Epithelial cell of esophagus (primary cell): ENCODE results near the gene HLA-DMA.
"Not testable (repeated sequence)": the region's sequence is repeated elsewhere in the genome, so short reads cannot be mapped to it uniquely, and the experiment has no call there.

Source experiments
- DNase-seq: peaks from one replicate; pipeline ENCODE4 v3.0.0; 2010; ENCODE audit warnings: low read depth
- H3K4me3 ChIP-seq: 2 replicates; pipeline ENCODE4 v1.5.1; 2011; ENCODE audit warnings: mild to moderate bottlenecking, low read length, control low read depth
- TF ChIP-seq, protein P1 (sequence below): IDR thresholded peaks from 2 replicates; pipeline ENCODE4 v1.5.1; 2011; ENCODE audit warnings: low read depth, mild to moderate bottlenecking, low read length, control low read depth, inconsistent platforms; ENCODE audit not compliant: insufficient read depth; ENCODE audit errors: missing control alignments

The HLA-DMA gene

DNA sequence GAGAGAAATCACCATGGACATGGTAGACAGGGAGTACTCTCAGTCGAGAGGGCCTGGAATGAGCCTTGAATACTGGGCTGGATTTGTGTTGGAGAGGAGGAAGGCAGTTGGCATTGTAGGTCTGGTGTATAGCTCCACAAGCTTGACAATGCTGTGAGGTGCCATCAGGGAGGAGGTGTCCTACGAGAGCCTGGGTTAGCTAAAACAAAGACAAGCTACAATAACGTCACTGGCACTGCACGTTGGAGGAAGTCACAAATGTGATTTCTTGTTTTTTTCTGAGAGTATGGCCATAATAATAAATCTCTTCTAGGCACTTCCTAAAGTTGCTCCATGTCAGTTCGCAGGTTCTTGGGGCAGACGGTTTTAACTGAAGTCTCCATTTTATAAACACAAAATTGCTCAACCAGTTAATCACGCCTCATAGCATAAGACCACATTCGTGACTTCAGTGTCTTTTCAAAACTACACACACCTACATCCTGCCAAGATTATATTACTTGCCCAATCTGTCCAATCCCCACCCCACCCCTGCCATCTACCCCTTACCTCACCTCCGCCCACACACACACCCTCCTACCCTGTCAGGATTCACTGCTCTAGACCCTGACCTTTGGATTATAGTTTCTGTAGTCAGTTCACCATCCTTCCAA, 7.7 kb downstream of the HLA-DMA start:
- TF ChIP-seq, protein P1, sequence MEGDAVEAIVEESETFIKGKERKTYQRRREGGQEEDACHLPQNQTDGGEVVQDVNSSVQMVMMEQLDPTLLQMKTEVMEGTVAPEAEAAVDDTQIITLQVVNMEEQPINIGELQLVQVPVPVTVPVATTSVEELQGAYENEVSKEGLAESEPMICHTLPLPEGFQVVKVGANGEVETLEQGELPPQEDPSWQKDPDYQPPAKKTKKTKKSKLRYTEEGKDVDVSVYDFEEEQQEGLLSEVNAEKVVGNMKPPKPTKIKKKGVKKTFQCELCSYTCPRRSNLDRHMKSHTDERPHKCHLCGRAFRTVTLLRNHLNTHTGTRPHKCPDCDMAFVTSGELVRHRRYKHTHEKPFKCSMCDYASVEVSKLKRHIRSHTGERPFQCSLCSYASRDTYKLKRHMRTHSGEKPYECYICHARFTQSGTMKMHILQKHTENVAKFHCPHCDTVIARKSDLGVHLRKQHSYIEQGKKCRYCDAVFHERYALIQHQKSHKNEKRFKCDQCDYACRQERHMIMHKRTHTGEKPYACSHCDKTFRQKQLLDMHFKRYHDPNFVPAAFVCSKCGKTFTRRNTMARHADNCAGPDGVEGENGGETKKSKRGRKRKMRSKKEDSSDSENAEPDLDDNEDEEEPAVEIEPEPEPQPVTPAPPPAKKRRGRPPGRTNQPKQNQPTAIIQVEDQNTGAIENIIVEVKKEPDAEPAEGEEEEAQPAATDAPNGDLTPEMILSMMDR = no peak
- no peak overlapping the region for H3K4me3 ChIP-seq
- DNase-seq = no peak

GRCh38 chr6:32943864-32944649, 8.8 kb downstream of the HLA-DMA start:
- TF ChIP-seq, protein P1 = no peak
- no peak overlapping the region for H3K4me3 ChIP-seq
- DNase-seq = no peak

DNA sequence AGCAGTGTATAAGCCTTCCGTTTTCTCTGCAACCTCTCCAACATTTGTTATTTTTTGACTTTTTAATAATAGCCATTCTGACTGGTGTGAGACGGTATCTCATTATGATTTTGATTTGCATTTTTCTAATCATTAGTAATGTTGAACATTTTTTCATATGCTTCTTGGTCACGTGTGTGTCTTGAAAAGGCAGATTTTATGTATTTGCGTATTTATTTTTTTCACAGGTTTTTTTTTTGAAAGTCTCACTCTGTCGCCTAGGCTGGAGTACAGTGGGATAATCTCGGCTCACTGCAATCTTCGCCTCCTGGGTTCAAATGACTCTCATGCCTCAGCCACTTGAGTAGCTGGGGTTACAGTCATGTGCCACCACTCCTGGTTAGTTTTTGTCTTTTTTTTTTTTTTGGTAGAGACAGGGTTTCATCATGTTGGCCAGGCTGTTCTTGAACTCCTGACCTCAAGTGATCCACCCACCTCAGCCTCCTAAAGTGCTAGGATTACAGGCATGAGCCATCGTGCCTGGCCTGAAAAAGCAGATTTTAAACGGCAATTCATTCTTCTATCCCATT, 10.3 kb downstream of the HLA-DMA start:
- DNase-seq, H3K4me3 ChIP-seq: not testable (repeated sequence)

DNA sequence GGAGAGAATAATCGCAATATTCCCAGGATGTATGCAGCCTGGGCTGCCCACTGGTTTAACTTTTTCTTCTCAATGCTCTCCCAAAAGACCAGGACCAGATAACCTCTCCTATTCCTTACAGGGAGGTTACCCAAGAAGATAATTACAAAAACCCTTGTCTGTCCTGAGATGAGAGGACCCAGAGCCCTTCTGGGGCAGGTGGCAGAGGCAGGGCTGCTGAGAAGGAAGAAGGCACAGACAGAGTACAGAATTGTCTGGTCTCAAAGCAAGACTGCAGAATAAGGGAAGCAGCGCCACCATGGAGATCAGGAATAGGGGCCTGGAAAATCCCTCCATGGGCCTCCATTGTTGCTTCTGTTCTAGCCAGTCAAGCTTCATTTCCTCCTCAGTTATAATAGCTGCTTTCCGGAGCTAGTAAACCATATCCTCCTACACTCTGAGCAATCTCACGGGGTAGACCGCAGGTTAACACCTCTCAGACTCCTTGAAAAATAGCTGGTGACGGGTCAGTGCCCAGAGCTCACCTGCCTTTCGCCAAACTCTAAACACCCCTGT, 11.6 kb downstream of the HLA-DMA start:
- H3K4me3 ChIP-seq = no peak overlapping the region

DNA sequence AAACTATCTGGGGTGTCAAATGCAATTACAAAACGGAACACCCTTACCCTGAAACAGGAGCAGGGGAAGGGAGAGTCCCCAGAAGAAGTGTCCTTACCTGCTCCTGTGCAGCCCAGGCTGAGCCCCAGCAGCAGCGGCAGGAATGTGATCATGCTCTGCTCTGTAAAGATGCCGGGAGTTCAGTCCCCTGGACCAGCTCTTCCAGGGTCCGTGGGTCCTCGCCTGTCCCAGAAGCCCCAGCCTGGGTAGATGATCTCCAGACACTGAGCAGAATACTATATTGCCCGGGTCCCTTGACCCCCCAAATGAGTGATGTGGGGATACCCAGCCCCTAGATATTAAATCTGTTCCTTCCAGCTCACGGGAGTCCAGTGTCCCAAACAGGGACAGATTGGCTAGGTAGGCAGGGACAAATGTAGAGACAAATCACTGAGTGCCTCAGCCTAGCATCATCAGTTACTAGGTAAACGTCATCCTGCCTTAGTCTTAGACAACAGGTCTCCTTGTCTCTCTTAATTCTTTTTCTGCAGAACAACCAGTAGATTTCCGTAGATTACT, 12.2 kb downstream of the HLA-DMA start, which contains the start of gene HLA-DMB:
Gene HLA-DMB (minus strand): TSS at position 373 of the 558 bp plus-strand sequence. CDS start 221 bp downstream, at position 152.
- no peak within 1 kb of the TSS for H3K4me3 ChIP-seq

More for the DNA sequence above, 11.6 kb downstream of the HLA-DMA start:
- DNase-seq = no peak
- TF ChIP-seq, protein P1 = no peak

GRCh38 chr6:32938494-32938893, 14.4 kb downstream of the HLA-DMA start:
- DNase-seq = no peak
- H3K4me3 ChIP-seq = no peak overlapping the region
- TF ChIP-seq, protein P1 = no peak

More for the DNA sequence above, 12.2 kb downstream of the HLA-DMA start, which contains the start of gene HLA-DMB:
- TF ChIP-seq, protein P1 = no peak
- DNase-seq = peak; percentile 84

- no peak overlapping the region for H3K4me3 ChIP-seq
- TF ChIP-seq, protein P1 = no peak
- DNase-seq = no peak
Observed at GRCh38 chr6:32937230-32937633, 15.7 kb downstream of the HLA-DMA start.
